RWPE2 (cell line): Measurements from ENCODE around the gene IPCEF1.

Experiments
- ATAC-seq: fragments of 200-7000 bp; cut with Tn5 transposase; 3 replicates; pipeline ENCODE4 v1.9.1; 2021; ENCODE audit warnings: low read depth
- DNase-seq: peaks from one replicate; pipeline ENCODE4 v3.0.0-alpha.2; 2020; ENCODE audit warnings: low spot score
- H3K27ac ChIP-seq: fragments of 450-650 bp; 2 replicates; pipeline ENCODE4 v1.5.1; 2017; ENCODE audit warnings: mild to moderate bottlenecking; ENCODE audit not compliant: poor library complexity, severe bottlenecking
- H3K27me3 ChIP-seq: fragments of 250-450 bp; sonication (Bioruptor Pico); 2 replicates; pipeline ENCODE4 v1.5.1; 2021; ENCODE audit warnings: mild to moderate bottlenecking, moderate library complexity; ENCODE audit not compliant: insufficient read depth, poor library complexity, severe bottlenecking
- H3K36me3 ChIP-seq: fragments of 250-450 bp; sonication (Bioruptor Pico); 2 replicates; pipeline ENCODE4 v1.5.1; 2020; ENCODE audit warnings: low read depth, mild to moderate bottlenecking, moderate library complexity
- H3K4me1 ChIP-seq: fragments of 250-450 bp; sonication (Bioruptor Pico); 2 replicates; pipeline ENCODE4 v1.5.1; 2021; ENCODE audit warnings: mild to moderate bottlenecking, moderate library complexity; ENCODE audit not compliant: insufficient read depth, poor library complexity, severe bottlenecking
- H3K4me3 ChIP-seq: fragments of 250-450 bp; sonication (Bioruptor Pico); 2 replicates; pipeline ENCODE4 v1.5.1; 2021; ENCODE audit warnings: mild to moderate bottlenecking, moderate library complexity; ENCODE audit not compliant: severe bottlenecking
- H3K9me3 ChIP-seq: fragments of 250-450 bp; sonication (Bioruptor Pico); 2 replicates; pipeline ENCODE4 v1.5.1; 2021; ENCODE audit warnings: mild to moderate bottlenecking, moderate library complexity; ENCODE audit not compliant: severe bottlenecking
- TF ChIP-seq, protein P1 (sequence below): fragments of 450-650 bp; IDR thresholded peaks from one replicate; pipeline ENCODE4 v1.5.1; 2017; ENCODE audit warnings: mild to moderate bottlenecking, moderate library complexity; ENCODE audit not compliant: poor library complexity, severe bottlenecking

IPCEF1 gene

DNA sequence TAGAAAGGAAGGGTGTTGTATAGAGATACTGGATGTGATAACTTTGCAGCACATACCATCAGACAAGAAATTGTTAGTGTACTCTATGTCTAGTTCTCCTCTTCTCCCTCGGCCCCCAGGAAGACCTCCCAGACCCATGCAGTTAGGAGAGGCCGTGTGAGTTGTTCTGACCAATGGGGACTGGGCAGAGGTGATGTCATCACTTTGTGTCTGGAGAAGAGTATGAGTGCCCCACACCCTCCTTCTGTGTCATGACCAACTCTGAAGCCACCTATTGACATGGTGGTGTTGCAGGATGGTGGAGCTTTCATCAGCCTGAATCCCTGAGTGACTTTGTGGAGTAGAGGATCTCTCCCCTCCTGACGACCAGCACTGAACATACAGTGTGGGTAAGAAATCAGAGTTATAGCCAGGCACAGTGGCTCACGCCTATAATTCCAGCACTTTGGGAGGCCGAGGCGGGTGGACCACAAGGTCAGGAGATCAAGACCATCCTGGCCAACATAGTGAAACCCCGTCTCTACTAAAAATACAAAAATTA is 72.2 kb downstream of the IPCEF1 start:
- TF ChIP-seq, protein P1, sequence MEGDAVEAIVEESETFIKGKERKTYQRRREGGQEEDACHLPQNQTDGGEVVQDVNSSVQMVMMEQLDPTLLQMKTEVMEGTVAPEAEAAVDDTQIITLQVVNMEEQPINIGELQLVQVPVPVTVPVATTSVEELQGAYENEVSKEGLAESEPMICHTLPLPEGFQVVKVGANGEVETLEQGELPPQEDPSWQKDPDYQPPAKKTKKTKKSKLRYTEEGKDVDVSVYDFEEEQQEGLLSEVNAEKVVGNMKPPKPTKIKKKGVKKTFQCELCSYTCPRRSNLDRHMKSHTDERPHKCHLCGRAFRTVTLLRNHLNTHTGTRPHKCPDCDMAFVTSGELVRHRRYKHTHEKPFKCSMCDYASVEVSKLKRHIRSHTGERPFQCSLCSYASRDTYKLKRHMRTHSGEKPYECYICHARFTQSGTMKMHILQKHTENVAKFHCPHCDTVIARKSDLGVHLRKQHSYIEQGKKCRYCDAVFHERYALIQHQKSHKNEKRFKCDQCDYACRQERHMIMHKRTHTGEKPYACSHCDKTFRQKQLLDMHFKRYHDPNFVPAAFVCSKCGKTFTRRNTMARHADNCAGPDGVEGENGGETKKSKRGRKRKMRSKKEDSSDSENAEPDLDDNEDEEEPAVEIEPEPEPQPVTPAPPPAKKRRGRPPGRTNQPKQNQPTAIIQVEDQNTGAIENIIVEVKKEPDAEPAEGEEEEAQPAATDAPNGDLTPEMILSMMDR, result no peak
- Histone ChIP-seq H3K4me3 (no peak overlapping the region), H3K36me3 (no peaks in the 10 kb centered on the region), H3K4me1 (no peaks in the 10 kb centered on the region), H3K9me3 (no peaks in the 10 kb centered on the region), H3K27me3 (no peaks in the 10 kb centered on the region), H3K27ac (no peak overlapping the region)
- ATAC-seq (no peak), DNase-seq (no peak)

DNA sequence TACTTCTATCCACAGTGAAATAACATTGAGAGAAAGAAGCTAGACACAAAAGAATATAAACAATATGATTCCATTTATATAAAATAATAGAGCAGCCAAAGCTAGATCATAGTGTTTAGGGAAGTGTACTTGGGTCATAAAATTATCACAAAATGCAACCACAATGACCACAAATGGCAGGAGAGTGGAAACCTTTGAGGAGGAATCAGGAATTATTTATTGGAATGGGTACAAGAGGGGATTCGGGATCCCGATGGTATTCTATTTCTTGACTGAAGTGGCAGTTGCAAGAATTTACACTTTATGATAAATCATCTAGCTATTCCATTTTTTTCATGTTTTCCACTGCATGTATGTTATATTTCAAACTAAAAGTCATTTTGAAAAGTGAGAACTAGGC is 76.1 kb downstream of the IPCEF1 start:
- no peaks in the 10 kb centered on the region for H3K27me3 ChIP-seq
- no peaks in the 10 kb centered on the region for H3K4me1 ChIP-seq

GRCh38 chr6:154277629-154278017 is 79.0 kb downstream of the IPCEF1 start:
- TF ChIP-seq, protein P1, result peak; percentile 57
- H3K27ac ChIP-seq, result no peak overlapping the region
- ATAC-seq (no peak), DNase-seq (no peak)
- H3K36me3 ChIP-seq, result no peaks in the 10 kb centered on the region
- H3K27me3 ChIP-seq, result no peaks in the 10 kb centered on the region
- no peak overlapping the region for H3K4me3 ChIP-seq
- no peaks in the 10 kb centered on the region for H3K9me3 ChIP-seq
- no peaks in the 10 kb centered on the region for H3K4me1 ChIP-seq

More for the DNA sequence above, 76.1 kb downstream of the IPCEF1 start:
- H3K9me3 ChIP-seq, result no peaks in the 10 kb centered on the region
- TF ChIP-seq, protein P1, result no peak
- DNase-seq, result no peak
- no peak overlapping the region for H3K4me3 ChIP-seq
- no peaks in the 10 kb centered on the region for H3K36me3 ChIP-seq
- no peak overlapping the region for H3K27ac ChIP-seq
- no peak for ATAC-seq

- Histone ChIP-seq H3K4me1 (no peaks in the 10 kb centered on the region), H3K9me3 (no peaks in the 10 kb centered on the region), H3K27ac (no peak overlapping the region), H3K36me3 (no peaks in the 10 kb centered on the region), H3K4me3 (no peak overlapping the region), H3K27me3 (no peaks in the 10 kb centered on the region)
- 0 out of 3 replicates have a peak, but pooled peaks have one; percentile 45 for ATAC-seq
- DNase-seq, result no peak
- TF ChIP-seq, protein P1, result peak; percentile 78
These were observed 79.6 kb downstream of the IPCEF1 start for GRCh38 chr6:154276810-154277628.

GRCh38 chr6:154274168-154274567 is 82.4 kb downstream of the IPCEF1 start:
- H3K27ac ChIP-seq, result no peak overlapping the region
- H3K9me3 ChIP-seq, result no peaks in the 10 kb centered on the region
- ATAC-seq (no peak), DNase-seq (no peak)
- TF ChIP-seq, protein P1, result no peak
- H3K36me3 ChIP-seq, result no peaks in the 10 kb centered on the region
- no peaks in the 10 kb centered on the region for H3K27me3 ChIP-seq
- no peak overlapping the region for H3K4me3 ChIP-seq
- peaks cover 4% of the 10 kb centered on the region for H3K4me1 ChIP-seq
